K562 (cell line): ENCODE results near the gene MME. TPM values are rescaled to one million over a fixed set of nuclear protein-coding genes. Genes with fewer than 3 reads are reported as not detected.
A peak's percentile ranks its signal among the peaks of the same experiment; 100 is the strongest.

Experiments
- ESRRA ChIP-seq: fragments of 450-650 bp; IDR thresholded peaks from 2 replicates; pipeline ENCODE4 v1.6.1; 2014; ENCODE audit warnings: low read depth, mild to moderate bottlenecking, moderate library complexity, borderline replicate concordance
- HIVEP1 ChIP-seq: fragments of 250-450 bp; sonication (Bioruptor Pico); IDR thresholded peaks from 2 replicates; pipeline ENCODE4 v1.4.0; 2020; ENCODE audit warnings: mild to moderate bottlenecking
- HMG20A ChIP-seq: fragments of 450-650 bp; formaldehyde crosslinking; conservative IDR thresholded peaks from 2 replicates; pipeline ENCODE4 v1.4.0; 2020; ENCODE audit warnings: mild to moderate bottlenecking, mixed read lengths
- JUN ChIP-seq, 2 experiments: sonication (generic) in 1 of 2; formaldehyde crosslinking in 1 of 2; IDR thresholded peaks; 2 replicates each; pipeline versions ENCODE4 v1.6.1 to v1.8.0; 2012 to 2022; ENCODE audit warnings: borderline replicate concordance in 2 of 2, mild to moderate bottlenecking in 2 of 2, improper control_type of control experiment in 1 of 2, low read depth in 1 of 2, low read length in 1 of 2, missing genetic modification reagents in 1 of 2
- JUNB ChIP-seq: fragments of 450-650 bp; formaldehyde crosslinking; conservative IDR thresholded peaks from 2 replicates; pipeline ENCODE4 v1.4.0; 2020; ENCODE audit warnings: mild to moderate bottlenecking
- MEIS2 ChIP-seq: fragments of 450-650 bp; IDR thresholded peaks from 2 replicates; pipeline ENCODE4 v1.6.1; 2014; ENCODE audit warnings: mild to moderate bottlenecking; ENCODE audit not compliant: partially characterized antibody
- NCOA1 ChIP-seq: fragments of 450-650 bp; IDR thresholded peaks from 2 replicates; pipeline ENCODE4 v1.6.1; 2016; ENCODE audit warnings: low read depth
- NKRF ChIP-seq: fragments of 450-650 bp; IDR thresholded peaks from 2 replicates; pipeline ENCODE4 v1.6.1; 2016; ENCODE audit warnings: borderline replicate concordance
- PCBP2 ChIP-seq: fragments of 200-400 bp; formaldehyde crosslinking; IDR thresholded peaks from 2 replicates; pipeline ENCODE4 v1.6.1; 2018; ENCODE audit warnings: low read length, low read depth, mild to moderate bottlenecking, moderate library complexity; ENCODE audit not compliant: poor library complexity, severe bottlenecking
- PKNOX1 ChIP-seq: fragments of 450-650 bp; IDR thresholded peaks from 2 replicates; pipeline ENCODE4 v1.6.1; 2016
- PREB ChIP-seq: sonication (generic); formaldehyde crosslinking; IDR thresholded peaks from 2 replicates; pipeline ENCODE4 v1.8.1; 2023; ENCODE audit warnings: mild to moderate bottlenecking, missing genetic modification reagents
- RBM22 ChIP-seq: fragments of 200-400 bp; formaldehyde crosslinking; IDR thresholded peaks from 2 replicates; pipeline ENCODE4 v1.6.1; 2018; ENCODE audit warnings: low read length, low read depth; ENCODE audit not compliant: poor library complexity, severe bottlenecking
- RBM39 ChIP-seq: fragments of 200-400 bp; formaldehyde crosslinking; optimal IDR thresholded peaks from 2 replicates; pipeline ENCODE3; 2018; ENCODE audit warnings: low read depth, low read length
- polyA plus RNA-seq, 8 experiments: library from polyadenylated mRNA; depleted of rRNA in 4 of 8; stranded (reverse) in 5 of 8; unstranded in 3 of 8; fragments of >200 nt; fragmentation: Nextera tagmentation in 2 of 8; fragmentation: Illumina TruSeq in 1 of 8; extraction: Ambion mirVana in 2 of 8; extraction: Trizol in 1 of 8; gene quantifications; 2 replicates each; pipeline versions ENCODE4 v1.2.1 to v1.2.3, GENCODE V29; 2011 to 2014; ENCODE audit warnings: inconsistent platforms in 1 of 8, missing spikeins in 1 of 8
- total RNA-seq, 7 experiments: library from RNA; depleted of rRNA in 6 of 7; stranded (reverse); fragments of >200 nt in 6 of 7; fragmentation: Illumina TruSeq in 2 of 7; extraction: Trizol in 2 of 7; gene quantifications; 2 replicates each; pipeline versions ENCODE4 v1.2.1 to v1.2.3, GENCODE V29; 2011 to 2021; ENCODE audit warnings: low replicate concordance in 1 of 7
- TF ChIP-seq, protein P1 (sequence below), 2 experiments: IDR thresholded peaks in 1 of 2; conservative IDR thresholded peaks in 1 of 2; 2 replicates each; pipeline ENCODE4 v1.6.1; 2016; ENCODE audit warnings: low read depth in 2 of 2, mild to moderate bottlenecking in 1 of 2, missing compliant biosample characterization in 1 of 2, missing genetic modification characterization in 1 of 2, moderate library complexity in 1 of 2
- TF ChIP-seq, protein P2 (sequence below): sonication (generic); formaldehyde crosslinking; IDR thresholded peaks from 2 replicates; pipeline ENCODE4 v1.8.1; 2023; ENCODE audit warnings: mild to moderate bottlenecking, missing genetic modification reagents, moderate library complexity
- TF ChIP-seq, protein P3 (sequence below): IDR thresholded peaks from 2 replicates; pipeline ENCODE4 v1.6.1; 2012; ENCODE audit warnings: low read depth, low read length, improper control_type of control experiment, borderline replicate concordance

The MME gene
- total and polyA plus RNA-seq, 9 of the 15 experiments (the other 6 are each of a cell fraction or from before 2014, with no cell fraction given), result 0.80 to 8.6 (median 2.5) TPM

GRCh38 chr3:155065537-155065936, 14.6 kb upstream of the MME start (continued):
- TF ChIP-seq, protein P1, sequence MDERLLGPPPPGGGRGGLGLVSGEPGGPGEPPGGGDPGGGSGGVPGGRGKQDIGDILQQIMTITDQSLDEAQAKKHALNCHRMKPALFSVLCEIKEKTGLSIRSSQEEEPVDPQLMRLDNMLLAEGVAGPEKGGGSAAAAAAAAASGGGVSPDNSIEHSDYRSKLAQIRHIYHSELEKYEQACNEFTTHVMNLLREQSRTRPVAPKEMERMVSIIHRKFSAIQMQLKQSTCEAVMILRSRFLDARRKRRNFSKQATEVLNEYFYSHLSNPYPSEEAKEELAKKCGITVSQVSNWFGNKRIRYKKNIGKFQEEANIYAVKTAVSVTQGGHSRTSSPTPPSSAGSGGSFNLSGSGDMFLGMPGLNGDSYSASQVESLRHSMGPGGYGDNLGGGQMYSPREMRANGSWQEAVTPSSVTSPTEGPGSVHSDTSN (CRISPR knock-in tag; IDR thresholded peaks at IDR 0.05; ENCODE audit: low read depth), result no peak
- TF ChIP-seq, protein P1 (tag; conservative IDR thresholded peaks at IDR 0.05; ENCODE audit: low read depth), result peak; percentile 58
- TF ChIP-seq, protein P2, sequence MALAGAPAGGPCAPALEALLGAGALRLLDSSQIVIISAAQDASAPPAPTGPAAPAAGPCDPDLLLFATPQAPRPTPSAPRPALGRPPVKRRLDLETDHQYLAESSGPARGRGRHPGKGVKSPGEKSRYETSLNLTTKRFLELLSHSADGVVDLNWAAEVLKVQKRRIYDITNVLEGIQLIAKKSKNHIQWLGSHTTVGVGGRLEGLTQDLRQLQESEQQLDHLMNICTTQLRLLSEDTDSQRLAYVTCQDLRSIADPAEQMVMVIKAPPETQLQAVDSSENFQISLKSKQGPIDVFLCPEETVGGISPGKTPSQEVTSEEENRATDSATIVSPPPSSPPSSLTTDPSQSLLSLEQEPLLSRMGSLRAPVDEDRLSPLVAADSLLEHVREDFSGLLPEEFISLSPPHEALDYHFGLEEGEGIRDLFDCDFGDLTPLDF (CRISPR knock-in tag), result no peak
- TF ChIP-seq ESRRA (no peak), RBM22 (no peak), PCBP2 (no peak), PKNOX1 (peak; percentile 69), HMG20A (CRISPR knock-in tag) (no peak), MEIS2 (peak; percentile 31), JUN (IDR thresholded peaks at IDR 0.05; ENCODE audit: borderline replicate concordance, low read depth, low read length) (peak; percentile 38; the same call in 1 of the 2 replicates), JUN (CRISPR knock-in tag; IDR thresholded peaks at IDR 0.05; ENCODE audit: borderline replicate concordance) (no peak), JUNB (CRISPR knock-in tag) (no peak), HIVEP1 (CRISPR knock-in tag) (no peak), RBM39 (no peak), NCOA1 (no peak), NKRF (no peak), PREB (CRISPR knock-in tag) (no peak)
- TF ChIP-seq, protein P3, sequence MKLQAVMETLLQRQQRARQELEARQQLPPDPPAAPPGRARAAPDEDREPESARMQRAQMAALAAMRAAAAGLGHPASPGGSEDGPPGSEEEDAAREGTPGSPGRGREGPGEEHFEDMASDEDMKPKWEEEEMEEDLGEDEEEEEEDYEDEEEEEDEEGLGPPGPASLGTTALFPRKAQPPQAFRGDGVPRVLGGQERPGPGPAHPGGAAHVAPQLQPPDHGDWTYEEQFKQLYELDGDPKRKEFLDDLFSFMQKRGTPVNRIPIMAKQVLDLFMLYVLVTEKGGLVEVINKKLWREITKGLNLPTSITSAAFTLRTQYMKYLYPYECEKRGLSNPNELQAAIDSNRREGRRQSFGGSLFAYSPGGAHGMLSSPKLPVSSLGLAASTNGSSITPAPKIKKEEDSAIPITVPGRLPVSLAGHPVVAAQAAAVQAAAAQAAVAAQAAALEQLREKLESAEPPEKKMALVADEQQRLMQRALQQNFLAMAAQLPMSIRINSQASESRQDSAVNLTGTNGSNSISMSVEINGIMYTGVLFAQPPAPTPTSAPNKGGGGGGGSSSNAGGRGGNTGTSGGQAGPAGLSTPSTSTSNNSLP, result no peak
